Mesenteric fat pad (tissue), 1 donor: ENCODE measurements around the gene FRY. TPM values are rescaled to one million over a fixed set of nuclear protein-coding genes. Genes with fewer than 3 reads are reported as not detected.

Experiments used
- DNase-seq: peaks from one replicate; pipeline ENCODE4 v3.0.0-alpha.2; 2020; ENCODE audit warnings: low spot score
- total RNA-seq: library from RNA; stranded (reverse); fragmentation: NEBNext Ultra II Directional; extraction: Animal tissue kit (Norgen Biotek cat#: 25700); gene quantifications from one replicate; pipeline ENCODE4 v1.2.1, GENCODE V29; 2021
- donor health status: DM: yes; HTN: yes; CAD: no.

The FRY gene
- total RNA-seq, 1 donor from 2014 or later, result 31.8 TPM

- no peak for DNase-seq
Observed at GRCh38 chr13:32254416-32254815, 222.8 kb downstream of the FRY start.

GRCh38 chr13:32254916-32255723 lies 223.5 kb downstream of the FRY start:
- DNase-seq, result no peak

- no peak for DNase-seq
Observed at GRCh38 chr13:32255724-32256109, 224.1 kb downstream of the FRY start.

GRCh38 chr13:32256243-32256642 lies 224.7 kb downstream of the FRY start:
- DNase-seq, result no peak

- DNase-seq, result no peak
Observed at GRCh38 chr13:32257649-32258048, 226.1 kb downstream of the FRY start.

GRCh38 chr13:32259116-32259515 lies 227.5 kb downstream of the FRY start:
- DNase-seq, result no peak

- DNase-seq, result no peak
Observed at GRCh38 chr13:32261567-32261966, 230.0 kb downstream of the FRY start.

GRCh38 chr13:32262165-32262564 lies 230.6 kb downstream of the FRY start:
- no peak for DNase-seq

GRCh38 chr13:32262619-32263018 lies 231.0 kb downstream of the FRY start:
- no peak for DNase-seq

- DNase-seq, result no peak
Observed at GRCh38 chr13:32264407-32264806, 232.8 kb downstream of the FRY start.

- no peak for DNase-seq
Observed at GRCh38 chr13:32265726-32266125, 234.2 kb downstream of the FRY start.

- DNase-seq, result no peak
Observed at GRCh38 chr13:32266130-32266529, 234.6 kb downstream of the FRY start.

- no peak for DNase-seq
Observed at GRCh38 chr13:32267836-32268439, 236.4 kb downstream of the FRY start.

GRCh38 chr13:32272021-32272683 lies 240.6 kb downstream of the FRY start:
- no peak for DNase-seq

- no peak for DNase-seq
Observed at GRCh38 chr13:32277839-32278238, 246.3 kb downstream of the FRY start.

GRCh38 chr13:32278426-32278825 lies 246.9 kb downstream of the FRY start:
- no peak for DNase-seq

GRCh38 chr13:32281096-32281495 lies 249.5 kb downstream of the FRY start:
- no peak for DNase-seq

- no peak for DNase-seq
Observed at GRCh38 chr13:32282096-32282711, 250.6 kb downstream of the FRY start.

- DNase-seq, result no peak
Observed at GRCh38 chr13:32284927-32285632, 253.5 kb downstream of the FRY start.

- DNase-seq, result no peak
Observed at GRCh38 chr13:32285633-32285965, 254.0 kb downstream of the FRY start.

- DNase-seq, result no peak
Observed at GRCh38 chr13:32297206-32297605, 265.6 kb downstream of the FRY start.
